ENCODE data around the gene TENT4B.
"Not testable (repeated sequence)": the region's sequence is repeated elsewhere in the genome, so short reads cannot be mapped to it uniquely, and the experiment has no call there.

TENT4B gene

DNA sequence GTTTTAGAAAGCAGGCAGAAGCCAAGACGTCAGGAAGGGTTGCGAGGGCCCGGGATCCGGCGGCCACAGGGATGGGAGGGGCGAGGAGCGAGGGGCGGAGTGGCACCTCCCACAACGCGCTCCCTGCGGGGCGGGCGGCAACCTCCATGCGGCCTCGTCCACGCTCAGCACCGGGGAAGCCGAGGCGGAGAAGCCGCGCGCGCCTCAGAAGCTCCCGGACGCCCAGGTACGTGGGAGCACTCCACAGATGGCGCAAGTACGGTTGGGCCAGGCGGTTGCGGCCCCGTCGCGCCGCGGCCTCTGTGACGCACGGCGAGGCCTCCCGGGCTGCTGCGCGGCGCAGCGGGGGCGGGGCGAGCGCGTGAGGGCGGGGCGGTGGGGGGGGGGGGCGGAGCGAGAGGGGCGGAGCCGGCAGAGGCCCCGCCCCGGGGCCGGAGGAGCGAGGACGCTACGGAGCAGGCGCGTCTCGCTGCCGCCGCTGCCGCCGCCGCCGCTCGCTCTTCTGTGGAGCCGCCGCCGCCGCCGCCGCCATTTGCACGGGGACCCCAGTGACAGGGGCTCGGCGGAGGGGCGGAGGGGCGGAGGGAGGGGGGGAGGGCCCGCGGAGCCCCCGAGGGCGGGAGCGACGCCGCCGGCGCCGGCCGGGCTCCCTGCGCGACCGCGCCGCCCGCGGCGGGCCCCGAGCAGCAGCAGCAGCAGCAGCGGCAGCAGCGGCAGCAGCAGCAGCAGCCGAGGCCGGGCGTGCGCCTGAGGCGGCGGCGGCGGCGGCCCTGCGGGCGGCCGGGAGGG is at the start of gene TENT4B:
Gene TENT4B, plus strand, starts transcription at position 500 of the 789 bp plus-strand sequence. CDS start 316 bp downstream, outside the sequence.
- peak within 1 kb of the TSS; percentile 92 for H3K27ac Mint-ChIP-seq
- peak within 1 kb of the TSS; percentile 92 for H3K4me3 Mint-ChIP-seq
- peak; percentile 84 to 95 for DNase-seq (ENCODE audit: low spot score in 2 of 2)
- H3K36me3 Mint-ChIP-seq, result peaks cover 33% of the 10 kb centered on the region
- no peaks in the 10 kb centered on the region for H3K9me3 Mint-ChIP-seq
- peaks cover 36% of the 10 kb centered on the region for H3K4me1 Mint-ChIP-seq
- ATAC-seq, result peak; percentile 79

DNA sequence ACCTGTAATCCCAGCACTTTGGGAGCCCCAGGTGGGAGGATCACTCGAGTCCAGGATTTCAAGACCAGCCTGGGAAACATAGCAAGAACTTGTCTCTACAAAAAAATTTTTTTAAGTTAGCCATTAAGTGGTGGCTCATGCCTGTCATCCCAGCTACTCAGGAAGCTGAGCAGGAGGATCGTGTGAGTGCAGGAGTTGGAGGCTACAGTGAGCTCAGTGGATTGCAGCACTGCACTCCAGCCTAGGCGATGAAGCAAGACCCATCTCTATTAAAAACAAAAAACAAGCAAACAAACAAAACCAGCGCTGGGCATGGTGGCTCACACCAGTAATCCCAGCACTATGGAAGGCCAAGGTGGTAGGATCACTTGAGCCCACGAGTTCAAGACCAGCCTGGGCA is 49.3 kb upstream of the TENT4B start:
- no peak for ATAC-seq
- DNase-seq (ENCODE audit: low spot score in 2 of 2), result no peak
- Mint-ChIP-seq H3K27ac (no peak overlapping the region), H3K9me3 (no peaks in the 10 kb centered on the region), H3K4me1 (no peaks in the 10 kb centered on the region), H3K36me3 (peaks cover 73% of the 10 kb centered on the region), H3K4me3 (no peak overlapping the region)

DNA sequence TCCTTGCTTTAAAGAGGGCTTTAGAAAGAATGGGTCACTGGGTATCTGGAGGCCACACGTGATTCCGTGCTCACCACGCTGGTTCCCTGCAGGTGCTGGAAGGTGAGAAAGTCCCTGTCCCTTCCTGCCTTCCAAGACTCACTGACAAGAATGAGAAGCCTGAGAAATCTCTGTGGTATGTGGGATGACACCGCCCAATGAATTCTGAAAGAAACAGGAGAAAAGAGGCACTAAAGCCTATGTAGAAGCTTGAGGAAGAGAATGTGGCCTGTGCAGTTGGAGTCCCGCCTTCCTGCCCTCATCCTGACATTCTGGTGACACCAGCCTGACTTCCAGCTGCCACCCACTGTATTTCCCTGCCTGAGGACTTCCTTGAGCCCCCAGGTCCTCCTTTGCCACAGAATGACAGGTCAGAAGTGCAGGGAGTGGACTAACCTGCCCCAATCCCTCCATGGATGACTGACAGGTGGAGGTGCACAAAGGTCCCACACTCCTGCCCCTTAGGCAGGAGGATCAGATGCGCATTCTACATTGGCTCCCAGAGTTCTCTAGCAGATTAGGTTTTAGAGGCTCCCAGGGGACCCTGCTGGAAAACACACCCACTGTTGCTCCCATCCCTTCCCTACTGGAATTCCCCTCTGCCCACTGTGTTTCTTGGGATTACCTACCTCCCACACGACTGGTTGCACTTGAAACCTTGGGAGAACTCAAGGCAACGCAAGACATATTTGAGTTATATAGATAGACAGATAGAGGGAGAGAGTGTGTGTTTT is 38.6 kb upstream of the TENT4B start:
- Mint-ChIP-seq H3K9me3 (no peaks in the 10 kb centered on the region), H3K27ac (no peak overlapping the region), H3K4me3 (no peak overlapping the region), H3K36me3 (no peaks in the 10 kb centered on the region), H3K4me1 (peaks cover 7% of the 10 kb centered on the region)
- no peak for DNase-seq (ENCODE audit: low spot score in 2 of 2)
- ATAC-seq, result no peak

DNA sequence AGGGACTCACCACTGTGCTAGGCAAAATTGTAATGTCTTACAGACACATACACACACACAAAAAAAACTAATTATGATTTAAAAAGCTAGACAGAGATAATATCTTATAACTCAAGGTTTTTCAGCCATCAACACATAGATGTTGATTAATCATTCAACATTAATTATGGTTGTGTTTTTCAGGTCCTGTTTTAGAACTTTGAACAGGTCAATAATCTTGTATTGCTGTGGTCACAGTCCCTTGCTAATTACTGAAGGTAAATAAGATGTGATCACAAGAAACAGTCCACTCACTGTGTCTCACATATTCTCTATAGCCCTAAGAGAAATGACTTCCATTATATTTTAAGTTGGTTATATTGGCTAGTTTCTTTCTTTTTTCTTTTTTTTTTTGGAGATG is 32.4 kb upstream of the TENT4B start:
- ATAC-seq, result no peak

DNA sequence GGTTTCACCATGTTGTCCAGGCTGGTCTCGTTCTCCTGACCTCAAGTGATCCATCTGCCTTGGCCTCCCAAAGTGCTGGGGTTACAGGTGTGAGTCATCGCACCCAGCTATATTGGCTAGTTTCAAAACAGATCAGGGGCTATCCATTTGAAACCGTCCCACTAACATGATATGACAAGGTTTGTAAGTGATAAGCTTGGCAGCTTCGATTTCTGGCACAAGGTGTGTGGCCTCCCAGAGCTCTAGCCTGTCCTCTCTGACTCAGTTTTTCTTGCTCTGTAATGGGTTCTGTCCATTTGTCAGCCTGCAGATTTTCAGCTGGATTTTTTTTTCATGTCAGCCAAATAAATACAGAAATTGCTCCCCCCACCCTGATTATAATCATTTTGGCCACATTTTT is 31.8 kb upstream of the TENT4B start:
- Mint-ChIP-seq H3K9me3 (no peaks in the 10 kb centered on the region), H3K36me3 (no peaks in the 10 kb centered on the region)

More for the DNA sequence above, 32.4 kb upstream of the TENT4B start:
- DNase-seq (ENCODE audit: low spot score in 2 of 2), result no peak
- H3K27ac Mint-ChIP-seq, result no peak overlapping the region
- no peaks in the 10 kb centered on the region for H3K9me3 Mint-ChIP-seq
- peaks cover 22% of the 10 kb centered on the region for H3K4me1 Mint-ChIP-seq
- H3K36me3 Mint-ChIP-seq, result no peaks in the 10 kb centered on the region
- no peak overlapping the region for H3K4me3 Mint-ChIP-seq

DNA sequence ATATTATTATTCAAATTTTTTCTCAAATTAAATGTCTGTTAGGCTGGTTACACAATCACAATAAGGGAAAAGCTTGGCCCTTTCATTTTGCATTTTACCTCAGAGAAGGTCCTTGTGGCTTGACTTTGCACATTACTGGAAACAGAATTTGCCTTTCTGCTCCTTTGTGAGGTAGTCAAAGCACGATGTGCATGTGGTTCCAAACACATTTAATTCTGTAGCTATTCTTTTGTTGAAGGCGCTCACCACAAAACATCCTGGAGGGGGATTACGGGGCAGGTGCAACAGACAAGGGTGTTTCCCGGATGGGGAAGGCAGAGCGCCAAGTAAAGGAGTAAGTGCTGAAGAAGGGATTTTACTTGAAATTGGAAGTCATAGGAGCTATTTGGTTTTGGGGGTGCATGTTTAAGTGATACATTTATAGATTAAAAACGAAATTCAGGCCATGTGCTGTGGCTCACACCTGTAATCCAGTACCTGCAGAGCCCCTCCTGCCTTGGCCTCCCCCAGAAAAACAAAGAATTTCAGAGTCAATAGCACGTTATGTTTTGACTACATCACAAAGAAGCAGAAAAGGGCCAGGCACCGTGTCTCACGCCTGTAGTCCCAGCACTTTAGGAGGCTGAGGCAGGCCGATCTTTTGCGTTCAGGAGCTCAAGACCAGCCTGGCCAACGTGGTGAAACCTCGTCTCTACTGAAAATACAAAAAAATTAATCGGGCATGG is 31.2 kb upstream of the TENT4B start:
- H3K36me3 Mint-ChIP-seq, result no peaks in the 10 kb centered on the region
- no peaks in the 10 kb centered on the region for H3K9me3 Mint-ChIP-seq
- peak overlapping the region; percentile 6 for H3K4me3 Mint-ChIP-seq
- peak in 1 of 2 donors; percentile 69 for DNase-seq (ENCODE audit: low spot score in 2 of 2)
- H3K4me1 Mint-ChIP-seq, result peaks cover 22% of the 10 kb centered on the region
- ATAC-seq, result peak; percentile 76
- H3K27ac Mint-ChIP-seq, result no peak overlapping the region

More for the DNA sequence above, 31.8 kb upstream of the TENT4B start:
- Mint-ChIP-seq H3K27ac (no peak overlapping the region), H3K4me1 (peaks cover 22% of the 10 kb centered on the region), H3K4me3 (peak overlapping the region; percentile 6)
- ATAC-seq, result peak; percentile 83
- peak in 1 of 2 donors; percentile 54 for DNase-seq (ENCODE audit: low spot score in 2 of 2)

DNA sequence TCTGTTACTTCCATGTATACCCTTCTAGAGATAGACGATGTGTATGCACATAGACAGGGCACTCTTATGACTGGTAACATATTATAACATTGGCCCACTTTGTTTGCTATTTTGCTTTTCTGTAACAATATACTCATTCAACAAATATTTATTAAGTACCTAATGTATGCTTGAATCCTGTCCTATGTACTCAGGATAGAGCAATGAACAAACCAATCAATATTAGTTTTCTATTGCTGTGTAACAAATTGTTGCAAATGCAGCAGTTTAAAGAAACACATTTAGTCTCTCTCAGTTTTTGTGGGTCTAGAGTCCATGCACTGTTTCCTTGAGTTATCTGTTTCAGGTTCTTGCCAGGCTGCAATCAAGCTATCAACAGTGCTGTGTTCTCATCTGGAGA is 29.7 kb upstream of the TENT4B start:
- DNase-seq (ENCODE audit: low spot score in 2 of 2) (no peak), ATAC-seq (no peak)
- Mint-ChIP-seq H3K27ac (no peak overlapping the region), H3K36me3 (no peaks in the 10 kb centered on the region), H3K4me1 (peaks cover 22% of the 10 kb centered on the region), H3K9me3 (no peaks in the 10 kb centered on the region), H3K4me3 (no peak overlapping the region)

DNA sequence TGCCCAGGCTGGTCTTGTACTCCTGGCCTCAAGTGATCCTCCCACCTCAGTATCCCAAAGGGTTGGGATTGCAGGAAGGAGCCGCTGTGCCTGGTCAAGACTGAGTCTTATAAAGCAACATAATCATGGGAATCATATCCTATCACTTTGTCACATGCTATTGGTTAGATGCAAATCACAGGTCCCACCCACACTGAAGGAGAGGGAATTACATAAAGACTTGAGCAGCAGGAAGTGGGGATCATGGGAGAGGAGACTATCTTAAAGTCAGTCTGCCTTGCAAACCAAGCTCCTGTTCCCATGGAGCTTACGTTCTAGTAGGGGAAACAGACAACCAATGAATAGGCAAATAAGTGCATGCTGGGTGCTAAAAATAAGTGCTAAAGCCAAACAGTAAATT is 28.3 kb upstream of the TENT4B start:
- ATAC-seq (no peak), DNase-seq (ENCODE audit: low spot score in 2 of 2) (no peak)
- no peaks in the 10 kb centered on the region for H3K36me3 Mint-ChIP-seq
- peaks cover 14% of the 10 kb centered on the region for H3K4me1 Mint-ChIP-seq
- no peaks in the 10 kb centered on the region for H3K9me3 Mint-ChIP-seq
- H3K27ac Mint-ChIP-seq, result no peak overlapping the region
- no peak overlapping the region for H3K4me3 Mint-ChIP-seq

DNA sequence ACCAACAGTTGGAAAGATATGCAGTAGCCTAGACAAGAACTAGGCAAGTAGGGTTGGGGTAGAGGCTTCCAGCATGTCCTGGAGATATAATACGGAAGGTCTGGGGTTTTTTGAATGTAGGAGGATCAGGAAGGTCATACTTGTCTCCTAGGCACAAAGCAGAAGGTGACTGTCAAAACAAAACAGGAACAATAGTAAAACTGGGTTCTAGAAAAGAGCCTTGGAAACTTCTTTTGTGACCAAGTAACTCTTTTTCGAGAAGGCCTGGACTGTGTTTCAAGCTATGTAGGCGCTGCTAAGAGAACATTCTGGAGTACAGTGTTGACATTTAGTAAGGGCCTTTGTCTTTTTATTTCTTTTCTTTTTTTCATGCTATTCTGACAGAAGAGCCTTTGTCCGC is 26.9 kb upstream of the TENT4B start:
- no peaks in the 10 kb centered on the region for H3K36me3 Mint-ChIP-seq
- DNase-seq (ENCODE audit: low spot score in 2 of 2), result no peak
- H3K4me1 Mint-ChIP-seq, result peaks cover 12% of the 10 kb centered on the region
- H3K4me3 Mint-ChIP-seq, result no peak overlapping the region
- no peak for ATAC-seq
- no peaks in the 10 kb centered on the region for H3K9me3 Mint-ChIP-seq
- H3K27ac Mint-ChIP-seq, result no peak overlapping the region

DNA sequence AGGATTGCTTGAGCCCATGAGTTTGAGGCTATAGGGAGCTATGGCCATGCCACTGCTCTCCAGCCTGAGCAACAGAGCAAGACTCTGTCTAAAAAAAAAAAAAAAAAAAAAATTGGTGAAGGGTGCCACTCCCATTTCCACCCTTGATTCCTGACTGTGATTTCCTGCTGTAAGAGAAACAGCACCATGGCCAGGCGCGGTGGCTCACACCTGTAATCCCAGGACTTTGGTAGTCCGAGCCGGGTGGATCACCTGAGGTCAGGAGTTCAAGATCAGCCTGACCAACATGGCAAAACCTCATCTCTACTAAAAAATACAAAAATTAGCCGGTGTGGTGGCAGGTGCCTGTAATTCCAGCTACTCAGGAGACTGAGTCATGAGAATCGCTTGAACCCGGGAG is 20.5 kb upstream of the TENT4B start:
- H3K4me3 Mint-ChIP-seq; H3K36me3 Mint-ChIP-seq; DNase-seq (ENCODE audit: low spot score in 2 of 2); H3K9me3 Mint-ChIP-seq; H3K27ac Mint-ChIP-seq; ATAC-seq; H3K4me1 Mint-ChIP-seq: not testable (repeated sequence)

DNA sequence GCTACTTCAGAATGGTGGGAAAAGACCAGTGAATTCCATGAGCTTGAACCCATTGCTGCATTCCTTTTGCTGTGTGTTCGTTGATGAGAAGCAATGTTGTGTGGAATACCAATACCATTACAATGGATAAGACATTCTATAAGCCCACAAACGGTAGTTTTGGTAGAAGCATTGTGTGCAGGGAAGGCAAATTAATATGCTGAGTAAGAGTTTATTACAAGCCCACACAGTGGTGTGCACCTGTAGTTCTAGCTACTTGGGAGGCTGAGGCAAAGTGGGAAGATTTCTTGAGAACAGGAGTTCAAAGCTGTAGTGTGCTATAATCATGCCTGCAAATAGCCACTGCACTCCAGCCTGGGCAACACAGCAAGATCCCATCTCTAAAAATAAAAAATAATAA is 19.9 kb upstream of the TENT4B start:
- H3K36me3 Mint-ChIP-seq, result no peaks in the 10 kb centered on the region
- H3K4me1 Mint-ChIP-seq, result no peaks in the 10 kb centered on the region
- ATAC-seq (no peak), DNase-seq (ENCODE audit: low spot score in 2 of 2) (no peak)
- no peak overlapping the region for H3K27ac Mint-ChIP-seq
- H3K9me3 Mint-ChIP-seq, result no peaks in the 10 kb centered on the region
- H3K4me3 Mint-ChIP-seq, result no peak overlapping the region

DNA sequence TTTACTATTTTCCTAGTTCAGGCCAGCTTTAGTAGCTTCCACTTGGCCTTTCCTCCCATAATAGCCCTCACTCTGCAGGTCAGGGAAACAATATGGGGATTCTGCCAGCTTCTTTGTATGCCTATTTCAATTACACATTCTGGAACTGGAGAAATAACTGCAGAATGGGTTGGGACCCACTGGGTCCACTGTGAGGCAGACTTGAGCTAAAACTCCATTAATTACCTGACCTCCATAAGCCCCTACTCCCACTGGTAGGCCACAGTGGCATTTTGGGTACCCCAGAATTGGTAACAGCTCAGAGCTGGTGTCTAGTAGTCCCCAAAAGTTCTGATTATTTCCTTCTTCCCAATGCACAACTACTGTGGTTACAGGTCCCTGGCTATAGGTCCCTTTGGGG is 16.7 kb upstream of the TENT4B start:
- Mint-ChIP-seq H3K4me3 (no peak overlapping the region), H3K27ac (no peak overlapping the region), H3K4me1 (no peaks in the 10 kb centered on the region)

DNA sequence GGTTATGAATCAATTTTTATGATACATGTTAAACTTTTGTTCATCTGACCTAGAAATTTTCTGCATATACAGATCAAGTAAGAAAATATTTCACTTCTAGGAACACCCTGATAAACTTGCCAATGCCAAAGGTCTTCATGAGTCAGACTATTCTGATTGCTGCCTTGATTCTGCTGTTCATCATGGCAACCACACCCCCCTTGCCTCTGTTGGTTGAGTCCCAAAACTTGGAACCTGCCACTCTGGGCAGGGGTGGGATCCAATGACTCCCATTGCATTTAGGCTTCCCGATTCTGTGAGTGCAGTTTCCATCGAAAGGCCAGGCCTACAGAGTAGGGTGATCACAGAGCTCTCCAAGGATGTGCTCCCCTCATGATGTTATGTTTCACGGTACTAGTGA is 15.8 kb upstream of the TENT4B start:
- Mint-ChIP-seq H3K27ac (no peak overlapping the region), H3K4me1 (no peaks in the 10 kb centered on the region), H3K36me3 (no peaks in the 10 kb centered on the region)

More for the DNA sequence above, 16.7 kb upstream of the TENT4B start:
- H3K9me3 Mint-ChIP-seq, result no peaks in the 10 kb centered on the region
- no peaks in the 10 kb centered on the region for H3K36me3 Mint-ChIP-seq
- ATAC-seq, result no peak
- DNase-seq (ENCODE audit: low spot score in 2 of 2), result no peak

DNA sequence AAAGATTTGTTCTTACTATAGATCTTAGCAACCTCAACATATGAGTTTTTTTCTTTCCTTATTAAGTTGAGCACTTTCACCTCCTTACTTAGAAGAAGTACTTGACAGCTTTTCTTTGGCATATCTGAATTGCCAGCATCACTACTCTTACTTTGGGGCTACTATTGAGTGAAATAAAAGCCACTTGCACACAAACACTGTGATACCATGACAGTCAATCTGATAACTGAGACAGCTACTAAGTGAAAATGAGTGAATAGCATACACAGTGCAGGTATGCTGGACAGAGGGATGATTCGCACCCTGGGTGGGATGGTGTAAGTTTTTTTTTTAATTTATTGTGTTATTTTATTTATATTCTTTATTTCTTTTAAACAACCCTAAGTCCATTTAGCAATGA is 13.5 kb upstream of the TENT4B start:
- no peaks in the 10 kb centered on the region for H3K36me3 Mint-ChIP-seq
- no peaks in the 10 kb centered on the region for H3K9me3 Mint-ChIP-seq
- no peak overlapping the region for H3K4me3 Mint-ChIP-seq
- no peaks in the 10 kb centered on the region for H3K4me1 Mint-ChIP-seq
- DNase-seq (ENCODE audit: low spot score in 2 of 2) (no peak), ATAC-seq (peak; percentile 47)
- no peak overlapping the region for H3K27ac Mint-ChIP-seq

More for the DNA sequence above, 15.8 kb upstream of the TENT4B start:
- H3K4me3 Mint-ChIP-seq, result no peak overlapping the region
- DNase-seq (ENCODE audit: low spot score in 2 of 2), result no peak
- no peaks in the 10 kb centered on the region for H3K9me3 Mint-ChIP-seq
- ATAC-seq, result no peak

DNA sequence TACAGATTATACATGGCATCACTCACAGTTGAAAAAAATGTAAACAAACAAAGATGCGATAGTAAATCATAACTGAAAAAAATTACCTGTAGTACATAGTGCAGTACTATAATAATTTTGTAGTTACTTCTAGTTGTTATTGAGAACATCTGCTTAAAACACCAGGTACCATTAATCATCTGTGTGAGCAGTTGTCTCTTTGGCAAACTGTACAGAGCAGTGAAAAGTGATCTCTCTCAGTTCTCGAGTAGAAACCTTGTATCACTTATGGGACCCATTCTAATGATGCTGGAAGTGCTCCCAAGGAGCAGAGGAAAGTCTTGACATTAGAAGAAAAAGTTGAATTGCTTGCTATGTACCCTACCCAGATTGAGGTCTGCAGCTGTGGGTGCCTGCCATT is 8.9 kb upstream of the TENT4B start:
- Mint-ChIP-seq H3K36me3 (no peaks in the 10 kb centered on the region), H3K9me3 (no peaks in the 10 kb centered on the region), H3K4me3 (no peak overlapping the region), H3K4me1 (no peaks in the 10 kb centered on the region), H3K27ac (no peak overlapping the region)
- no peak for DNase-seq (ENCODE audit: low spot score in 2 of 2)
- ATAC-seq, result no peak

All from stimulated activated effector memory CD8-positive, alpha-beta T cell treated with anti-CD3 and anti-CD28 coated beads, Interleukin-12 subunit alpha, Interleukin-12 subunit beta, amount 100 ng/mL, for 72 hours (primary cell).